Prostate gland (tissue), 2 donors: Measurements from ENCODE around the gene BRD2.

Experiments
- POLR2A ChIP-seq: fragments of 450-650 bp; IDR thresholded peaks from one replicate; pipeline ENCODE4 v1.6.1; 2016; ENCODE audit warnings: antibody characterized with exemption, mild to moderate bottlenecking
- TF ChIP-seq, protein P1 (sequence below), 4 experiments: fragments of 200-600 bp in 2 of 4; fragments of 450-650 bp in 2 of 4; sonication (generic) in 2 of 4; IDR thresholded peaks; 1 replicate in 3 of 4; 2 replicates in 1 of 4; pipeline ENCODE4 v1.5.1; 2016 to 2019; ENCODE audit warnings: antibody characterized with exemption in 4 of 4, mild to moderate bottlenecking in 2 of 4, moderate library complexity in 2 of 4

DNA sequence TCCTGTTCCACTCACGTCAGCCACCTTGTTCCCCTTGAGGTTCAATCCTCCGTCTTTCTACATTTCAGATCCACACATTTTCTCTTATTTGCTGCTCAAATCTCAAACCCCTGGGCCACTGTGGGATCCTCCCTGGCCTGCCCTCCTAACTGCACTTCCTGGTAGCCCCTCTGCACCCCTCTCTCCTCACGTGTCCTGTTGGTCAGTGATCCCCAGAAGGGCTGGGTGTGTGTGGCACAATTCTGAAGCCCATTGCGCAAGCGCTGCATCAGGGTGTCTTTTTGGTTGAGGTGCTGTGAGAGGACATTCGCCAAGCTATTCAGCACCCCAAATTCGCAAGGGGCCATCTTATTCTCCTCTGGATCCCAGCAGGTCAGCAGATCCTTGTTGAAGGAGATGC, 29.9 kb upstream of the BRD2 start:
- TF ChIP-seq, protein P1, sequence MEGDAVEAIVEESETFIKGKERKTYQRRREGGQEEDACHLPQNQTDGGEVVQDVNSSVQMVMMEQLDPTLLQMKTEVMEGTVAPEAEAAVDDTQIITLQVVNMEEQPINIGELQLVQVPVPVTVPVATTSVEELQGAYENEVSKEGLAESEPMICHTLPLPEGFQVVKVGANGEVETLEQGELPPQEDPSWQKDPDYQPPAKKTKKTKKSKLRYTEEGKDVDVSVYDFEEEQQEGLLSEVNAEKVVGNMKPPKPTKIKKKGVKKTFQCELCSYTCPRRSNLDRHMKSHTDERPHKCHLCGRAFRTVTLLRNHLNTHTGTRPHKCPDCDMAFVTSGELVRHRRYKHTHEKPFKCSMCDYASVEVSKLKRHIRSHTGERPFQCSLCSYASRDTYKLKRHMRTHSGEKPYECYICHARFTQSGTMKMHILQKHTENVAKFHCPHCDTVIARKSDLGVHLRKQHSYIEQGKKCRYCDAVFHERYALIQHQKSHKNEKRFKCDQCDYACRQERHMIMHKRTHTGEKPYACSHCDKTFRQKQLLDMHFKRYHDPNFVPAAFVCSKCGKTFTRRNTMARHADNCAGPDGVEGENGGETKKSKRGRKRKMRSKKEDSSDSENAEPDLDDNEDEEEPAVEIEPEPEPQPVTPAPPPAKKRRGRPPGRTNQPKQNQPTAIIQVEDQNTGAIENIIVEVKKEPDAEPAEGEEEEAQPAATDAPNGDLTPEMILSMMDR (IDR thresholded peaks at IDR 0.05): no peak
- TF ChIP-seq POLR2A: no peak
